IPS-NIHi7 (cell line): ENCODE results near the gene NELL2.

Experiments used
- DNase-seq: peaks from one replicate; pipeline ENCODE4 v3.0.0; 2012; ENCODE audit warnings: mixed read lengths; ENCODE audit errors: extremely low spot score

Gene NELL2

DNA sequence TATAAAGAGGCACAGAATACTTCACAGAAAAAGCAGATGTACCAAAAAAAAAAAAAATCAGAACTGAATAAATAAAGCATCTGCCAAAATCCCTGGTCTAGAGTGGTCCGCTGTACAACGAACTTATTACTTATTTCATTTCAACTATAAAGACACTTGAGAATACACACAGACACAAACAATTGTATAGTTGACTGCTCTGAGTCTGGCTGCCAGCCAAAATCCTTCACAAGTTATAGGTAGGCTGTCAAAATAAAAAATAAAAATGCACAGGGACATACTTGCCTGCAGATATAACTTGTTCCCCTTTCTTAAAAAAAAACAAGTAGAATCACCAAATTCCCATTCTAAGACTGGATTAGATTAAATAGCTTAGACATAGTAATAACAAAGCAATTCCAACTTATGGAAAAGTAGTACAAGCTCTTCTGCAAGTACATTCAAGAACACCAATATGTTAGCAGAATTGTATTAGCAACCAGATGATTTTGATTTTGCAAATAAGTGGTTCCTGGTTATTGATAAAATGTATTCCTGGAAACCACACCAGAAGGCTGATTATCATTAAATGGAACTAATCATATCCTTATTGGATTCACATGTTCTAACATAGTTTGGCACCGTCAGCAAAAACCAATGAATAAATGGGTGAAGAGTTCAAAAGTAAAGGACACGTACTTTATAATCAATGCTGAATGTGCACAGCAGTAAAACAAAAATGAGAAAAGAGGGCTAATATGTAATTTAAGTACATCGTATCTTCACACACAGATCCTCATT is 248.5 kb downstream of the NELL2 start:
- no peak for DNase-seq

DNA sequence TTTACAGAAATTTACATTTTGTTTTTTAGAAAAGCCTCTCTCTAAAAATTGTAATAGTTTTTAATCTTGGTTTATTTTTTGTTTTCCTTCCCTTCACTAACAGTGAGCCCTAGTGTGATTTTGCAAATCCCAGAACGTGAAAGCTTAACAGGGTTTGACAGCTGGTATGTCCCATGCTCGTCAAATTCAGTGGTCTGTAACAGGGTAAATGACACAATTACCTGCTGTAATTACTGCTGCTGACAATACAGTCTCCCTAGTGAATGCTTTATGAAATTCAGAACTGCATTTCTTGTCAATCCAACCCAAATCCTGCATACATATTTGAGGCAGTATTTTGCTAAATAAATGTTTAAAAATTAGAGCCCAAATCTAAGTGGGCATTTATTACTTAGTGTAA is 249.2 kb downstream of the NELL2 start:
- no peak for DNase-seq

DNA sequence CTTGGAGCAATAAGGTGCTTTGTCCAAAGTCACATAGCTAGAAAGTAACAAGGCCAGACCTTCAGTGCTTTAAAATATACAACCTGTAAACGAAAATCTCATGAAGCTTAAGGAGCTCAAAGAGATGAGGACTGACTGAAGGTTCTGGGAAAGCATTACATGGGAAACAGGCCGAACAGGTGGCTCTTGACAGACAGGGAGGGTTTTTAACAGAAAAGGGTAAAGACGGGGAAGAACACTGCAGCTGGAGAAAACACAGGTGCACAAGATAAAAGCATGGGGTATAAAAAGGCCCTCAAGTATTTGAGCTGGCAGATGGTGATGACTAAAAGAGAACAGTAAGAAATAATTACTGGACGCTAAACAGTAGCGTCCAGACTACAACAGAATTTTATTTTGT is 257.2 kb downstream of the NELL2 start:
- DNase-seq = no peak

DNA sequence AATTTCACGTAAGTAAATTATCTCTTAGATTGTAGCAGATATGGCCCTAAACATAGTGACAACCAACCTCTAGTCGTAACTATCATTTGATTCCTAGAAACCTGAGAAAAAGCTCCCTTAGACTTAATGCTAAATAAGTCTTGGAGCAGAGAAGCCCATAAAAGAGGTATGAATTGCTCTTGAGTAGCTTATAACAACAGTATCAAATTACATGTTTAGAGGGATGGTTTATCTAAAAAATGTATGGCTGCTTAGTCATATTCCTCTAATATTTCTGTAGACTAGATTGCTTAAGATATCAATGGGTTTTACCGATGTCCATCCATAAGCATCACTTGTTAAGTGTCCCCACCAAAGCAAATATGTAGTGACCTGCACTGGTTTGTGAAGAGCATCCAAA is 259.7 kb downstream of the NELL2 start:
- no peak for DNase-seq

DNA sequence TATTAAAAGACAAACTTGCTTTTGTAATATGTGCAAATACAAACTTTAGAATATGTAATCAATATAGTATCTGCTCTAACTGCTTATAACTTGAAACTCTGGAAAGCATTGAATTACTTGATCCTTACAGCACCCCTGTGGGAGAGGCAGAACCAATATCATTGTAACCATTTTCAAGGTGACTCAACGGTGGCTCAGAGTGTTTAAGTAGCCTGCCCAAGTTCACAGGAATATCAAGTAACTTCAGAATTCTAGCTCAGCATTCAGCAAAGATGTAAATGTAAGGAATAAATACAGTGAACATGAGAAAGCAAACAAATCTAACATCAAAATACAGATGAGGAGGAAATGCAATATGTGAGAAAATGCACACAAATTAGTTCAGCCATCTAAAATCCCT is 264.6 kb downstream of the NELL2 start:
- DNase-seq = no peak

DNA sequence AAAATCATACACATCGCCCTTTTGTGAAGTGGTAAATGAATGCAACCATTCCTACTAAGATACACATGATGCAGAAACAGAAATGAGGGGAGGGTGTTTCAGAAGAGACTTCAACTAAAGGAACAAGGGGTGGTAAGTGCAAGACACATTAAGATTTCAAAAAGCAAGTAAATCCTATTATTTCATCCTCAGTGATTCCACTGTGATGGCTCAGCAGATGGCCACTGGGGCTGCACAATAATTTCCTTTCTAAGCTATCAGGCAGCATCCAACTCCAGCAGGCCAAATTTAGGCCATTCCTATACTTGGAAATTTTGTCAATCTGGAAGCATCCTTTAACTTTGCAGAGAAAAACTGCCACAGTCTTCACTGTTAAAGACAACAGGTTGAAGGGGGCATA is 272.4 kb downstream of the NELL2 start:
- no peak for DNase-seq

DNA sequence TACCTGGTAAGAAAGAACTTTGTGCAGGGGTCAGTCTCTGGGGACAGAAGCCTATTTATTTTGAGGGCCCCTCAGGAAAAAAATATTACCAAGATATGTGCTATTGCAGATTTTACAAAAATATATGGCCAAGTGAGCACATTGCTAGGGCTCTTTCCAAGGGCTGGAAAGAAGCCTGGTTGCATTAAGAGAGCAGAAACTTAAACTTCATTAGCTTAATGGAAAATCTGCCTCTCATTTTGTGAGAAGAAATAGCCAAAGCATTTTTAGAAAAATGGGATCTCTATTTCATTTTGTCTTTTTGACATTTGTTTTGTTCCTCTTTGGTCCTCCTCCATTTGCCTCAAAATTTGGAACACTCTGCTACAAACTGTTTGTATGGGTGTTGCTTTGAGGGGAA is 283.5 kb downstream of the NELL2 start:
- no peak for DNase-seq

DNA sequence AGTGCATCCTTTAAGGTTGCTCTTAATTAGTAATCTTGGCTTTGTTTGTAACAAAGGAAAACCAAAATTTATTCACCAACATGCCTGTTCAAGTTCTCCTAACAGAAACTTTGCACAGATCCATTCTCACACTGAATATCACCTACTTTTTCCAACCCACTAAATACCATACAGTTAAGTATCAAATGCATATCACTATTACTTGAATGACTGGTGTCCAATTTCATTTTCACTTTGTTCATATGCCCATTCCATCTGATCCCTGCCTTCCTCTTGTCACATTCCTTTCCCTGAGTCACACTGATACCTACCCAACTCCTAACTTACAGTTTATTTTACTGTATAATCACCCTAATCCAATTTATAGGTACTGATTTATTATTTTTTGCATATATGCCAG is 286.4 kb downstream of the NELL2 start:
- DNase-seq = no peak

DNA sequence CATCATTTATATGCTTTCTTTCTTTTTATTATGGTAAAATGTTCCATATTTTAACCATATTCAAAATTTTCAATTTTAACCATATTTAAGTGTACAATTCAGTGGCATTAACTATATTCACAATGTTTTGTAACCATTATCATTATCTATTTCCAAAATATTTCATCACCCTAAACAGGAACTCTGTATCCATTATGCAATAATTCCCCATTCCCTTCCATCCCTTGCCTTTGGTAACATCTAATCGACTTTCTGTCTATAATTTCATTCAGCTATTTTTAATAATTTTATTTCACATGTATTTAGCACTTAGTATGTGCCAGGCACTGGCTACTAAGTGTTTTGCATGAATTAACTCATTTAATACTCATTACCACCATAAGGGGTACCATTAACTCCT is 287.5 kb downstream of the NELL2 start:
- no peak for DNase-seq

DNA sequence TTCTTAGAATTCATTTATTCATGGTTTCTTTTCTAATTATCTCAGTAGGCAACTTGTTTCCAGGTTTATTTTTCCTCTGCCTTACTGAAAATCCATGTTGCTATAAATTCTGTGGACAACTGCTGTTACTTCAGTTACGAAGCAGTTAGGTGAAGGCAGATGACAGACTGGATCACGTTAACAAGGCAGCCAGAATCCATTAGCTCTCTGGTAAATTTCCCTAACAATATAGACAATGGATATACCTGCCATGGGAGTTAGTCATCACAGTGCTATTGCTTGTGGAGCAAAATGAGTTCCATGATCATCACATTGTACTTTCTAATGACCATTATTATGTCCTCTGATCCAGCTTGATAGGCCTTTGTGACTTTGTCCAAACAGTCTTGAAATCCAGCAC is 291.5 kb downstream of the NELL2 start:
- peak; percentile 45 for DNase-seq

DNA sequence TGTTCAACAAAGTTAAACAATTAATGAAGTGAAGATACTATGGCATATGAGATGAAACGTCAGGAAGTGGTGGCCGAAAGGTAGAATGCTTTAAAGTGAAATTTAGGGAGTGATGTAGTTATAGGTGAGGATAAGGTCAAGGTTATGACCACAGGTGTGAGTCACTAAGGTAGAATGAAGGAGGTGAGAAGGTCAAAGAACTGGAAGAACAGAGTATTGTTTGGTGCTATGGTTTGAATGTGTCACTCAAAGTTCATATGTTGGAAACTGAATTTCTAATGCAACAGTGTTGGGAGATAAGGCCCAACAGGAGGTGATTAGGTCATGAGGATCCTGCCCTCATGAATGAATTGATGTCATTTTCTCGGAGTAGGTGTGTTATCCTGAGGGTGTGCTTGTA is 293.6 kb downstream of the NELL2 start:
- no peak for DNase-seq

DNA sequence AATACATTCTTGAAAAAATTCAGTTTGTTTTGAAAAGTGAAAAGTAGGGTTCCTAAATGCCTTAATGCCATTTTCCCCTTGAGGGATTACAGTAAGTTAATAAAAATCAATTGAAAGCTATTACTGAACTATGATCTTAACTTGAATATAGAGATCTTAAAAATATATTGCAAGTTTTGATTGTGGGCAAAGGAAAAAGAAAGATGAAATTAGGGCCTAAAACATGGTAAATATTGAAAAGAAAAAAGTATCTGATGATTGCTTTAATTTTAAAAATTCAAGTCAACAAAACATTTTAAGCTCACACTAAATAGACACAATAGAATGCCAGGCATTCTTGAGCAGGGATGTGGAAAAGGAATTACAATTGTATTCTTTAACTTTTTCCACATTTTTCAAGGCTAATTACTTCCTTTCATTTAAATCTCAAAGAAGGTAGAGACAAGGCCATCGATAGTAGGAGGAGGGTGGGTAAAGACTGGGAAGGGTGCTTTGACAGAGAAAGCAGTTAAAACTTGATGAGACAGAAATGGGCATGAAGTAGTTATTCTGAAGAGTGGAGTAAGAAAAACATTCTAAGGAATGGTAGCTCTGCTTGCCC is 294.4 kb downstream of the NELL2 start:
- peak; percentile 36 for DNase-seq

DNA sequence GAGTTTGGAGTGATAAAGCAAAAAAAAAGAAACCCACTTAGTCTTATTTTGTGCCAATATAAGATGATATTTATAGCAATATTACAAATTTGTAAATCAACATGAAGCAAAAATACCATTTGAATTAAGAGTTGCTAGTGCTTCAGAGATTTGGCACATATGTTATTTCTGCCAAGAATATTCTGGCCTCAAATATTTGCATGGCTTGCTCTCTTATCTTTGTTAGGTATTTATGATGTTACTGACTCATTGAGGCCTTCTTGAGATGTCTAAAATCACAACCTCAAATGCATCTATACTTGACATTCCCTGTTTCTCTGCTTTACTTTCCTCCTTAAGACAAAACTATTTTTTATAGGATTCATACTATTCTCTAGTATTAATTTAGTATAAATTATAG is 301.5 kb downstream of the NELL2 start:
- DNase-seq = no peak

DNA sequence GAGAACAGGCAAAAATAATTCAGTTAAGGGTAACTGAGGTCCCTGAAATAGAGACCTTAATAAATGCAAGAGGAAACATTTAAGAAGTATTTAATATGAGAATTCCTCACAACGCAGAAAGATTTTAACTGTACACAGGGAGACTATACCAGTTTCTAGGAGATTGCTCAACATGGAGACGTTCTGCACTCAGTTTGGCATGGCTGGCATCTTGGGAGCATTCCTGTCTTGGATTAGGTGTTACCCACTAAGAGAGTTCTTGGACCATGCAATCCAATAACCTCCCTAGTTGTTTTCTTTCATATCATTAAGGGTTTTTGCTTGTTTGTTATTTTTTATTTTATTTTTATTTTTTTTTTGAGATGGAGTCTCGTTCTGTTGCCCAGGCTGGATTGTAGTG is 302.4 kb downstream of the NELL2 start:
- DNase-seq = no peak

DNA sequence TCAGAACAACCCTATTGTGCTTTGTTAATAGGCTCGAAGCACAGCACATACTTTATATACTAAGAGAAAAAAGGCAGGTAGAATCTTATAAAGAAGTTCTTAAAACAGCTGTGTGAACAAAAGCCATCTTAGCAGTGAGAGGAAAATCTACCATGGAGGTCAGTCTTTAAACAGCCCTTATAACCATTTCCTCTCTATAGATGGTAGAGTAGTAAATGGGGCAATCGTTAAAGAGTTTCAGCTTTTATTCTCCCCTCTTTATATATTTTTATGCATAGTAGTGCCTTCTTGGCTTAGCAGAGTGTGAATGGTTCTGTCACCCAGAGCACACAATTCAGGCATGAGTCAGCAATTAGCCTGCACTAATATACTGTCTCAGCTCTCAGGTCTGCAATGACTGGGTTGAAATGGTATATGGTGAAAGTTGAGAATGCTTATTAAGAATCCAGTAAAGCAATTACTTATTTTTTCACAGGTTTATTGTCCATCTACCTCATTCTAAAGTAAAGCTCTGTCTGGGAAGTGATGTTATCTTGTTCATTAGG is 305.0 kb downstream of the NELL2 start:
- no peak for DNase-seq

DNA sequence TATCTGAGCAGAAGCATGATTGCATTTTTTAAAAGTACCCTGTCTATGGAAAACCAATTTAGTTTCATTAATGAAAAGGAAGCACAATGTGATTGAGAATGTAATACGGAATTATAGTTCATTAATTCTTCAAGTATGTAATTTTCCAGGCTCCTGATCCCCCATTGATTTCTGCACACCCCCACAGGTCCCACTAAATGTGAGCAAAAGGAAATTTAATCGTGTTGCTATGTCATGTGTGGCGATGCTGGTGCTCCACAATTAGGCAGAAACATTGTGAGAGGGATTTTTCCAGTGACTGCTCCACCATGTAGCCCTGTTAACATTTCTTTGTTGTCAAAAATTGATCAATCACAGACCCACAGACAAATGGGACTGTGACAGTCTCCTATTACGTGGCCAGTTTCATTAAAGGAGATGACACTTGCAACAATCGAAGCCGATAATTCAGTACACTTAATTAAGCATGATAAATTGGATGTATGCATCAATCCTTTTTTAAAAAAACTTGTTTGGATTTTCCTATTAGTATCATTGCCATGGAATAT is 306.0 kb downstream of the NELL2 start:
- DNase-seq = no peak

DNA sequence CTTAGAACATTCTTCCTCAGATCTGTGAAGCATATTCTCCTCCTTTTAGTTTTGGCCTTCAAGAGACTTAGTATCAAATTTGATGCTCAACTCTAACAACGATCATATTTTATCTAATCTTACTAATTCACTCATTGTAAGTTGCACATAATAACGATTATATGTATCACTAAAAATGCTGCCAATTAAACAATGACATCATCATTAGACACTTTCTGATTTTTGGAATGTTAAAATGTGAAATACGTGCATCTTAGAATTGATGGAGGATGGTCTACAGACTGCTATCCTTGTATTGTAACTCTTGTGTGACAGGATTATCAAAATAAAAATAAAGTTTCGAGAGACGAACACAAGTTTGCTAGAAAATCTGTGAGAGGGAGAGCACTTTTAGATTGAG is 311.0 kb downstream of the NELL2 start:
- DNase-seq = no peak

DNA sequence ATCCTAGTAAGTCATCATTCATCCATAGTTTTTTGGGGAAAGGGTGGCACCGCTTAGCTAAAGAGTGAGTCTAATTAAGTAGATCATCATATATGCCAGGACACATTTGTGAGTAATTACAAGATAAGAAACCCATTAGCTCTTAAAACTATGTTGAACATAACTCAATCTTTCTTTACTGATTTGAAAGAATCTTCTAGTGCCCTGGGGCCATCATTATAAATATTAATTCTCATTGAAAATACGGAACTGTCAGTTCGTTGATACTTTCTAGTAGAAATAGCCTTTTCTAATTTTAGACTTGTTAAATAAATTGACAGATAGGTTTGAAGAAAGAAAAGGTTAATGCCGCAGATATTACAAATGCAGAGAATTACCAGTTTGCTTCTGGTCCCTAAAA is 312.6 kb downstream of the NELL2 start:
- DNase-seq = no peak

DNA sequence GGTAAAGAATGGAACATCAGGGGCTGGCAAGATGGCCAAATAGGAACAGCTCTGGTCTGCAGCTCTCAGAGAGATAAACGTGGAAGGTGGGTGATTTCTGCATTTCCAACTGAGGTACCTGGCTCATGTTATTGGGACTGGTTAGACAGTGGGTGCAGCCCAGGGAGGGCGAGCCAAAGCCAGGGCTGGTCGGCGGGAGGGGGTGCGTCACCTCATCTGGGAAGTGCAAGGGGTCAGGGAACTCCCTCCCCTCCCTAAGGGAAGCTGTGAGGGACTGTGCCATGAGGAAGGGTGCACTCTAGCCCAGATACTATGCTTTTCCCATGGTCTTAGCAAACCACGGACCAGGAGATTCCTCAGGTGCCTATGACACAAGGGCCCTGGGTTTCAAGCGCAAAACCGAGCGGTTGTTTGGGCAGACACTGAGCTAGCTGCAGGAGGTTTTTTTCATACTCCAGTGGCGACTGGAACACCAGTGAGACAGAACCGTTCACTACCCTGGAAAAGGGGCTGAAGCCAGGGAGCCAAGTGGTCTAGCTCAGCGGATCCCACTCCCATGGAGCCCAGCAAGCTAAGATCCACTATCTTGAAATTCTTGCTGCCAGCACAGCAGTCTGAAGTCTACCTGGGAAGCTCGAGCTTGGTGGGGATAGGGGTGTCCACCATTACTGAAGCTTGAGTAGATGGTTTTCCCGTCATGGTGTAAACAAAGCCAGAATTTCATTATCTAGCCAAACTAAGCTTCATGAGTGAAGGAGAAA is 317.6 kb downstream of the NELL2 start:
- no peak for DNase-seq

DNA sequence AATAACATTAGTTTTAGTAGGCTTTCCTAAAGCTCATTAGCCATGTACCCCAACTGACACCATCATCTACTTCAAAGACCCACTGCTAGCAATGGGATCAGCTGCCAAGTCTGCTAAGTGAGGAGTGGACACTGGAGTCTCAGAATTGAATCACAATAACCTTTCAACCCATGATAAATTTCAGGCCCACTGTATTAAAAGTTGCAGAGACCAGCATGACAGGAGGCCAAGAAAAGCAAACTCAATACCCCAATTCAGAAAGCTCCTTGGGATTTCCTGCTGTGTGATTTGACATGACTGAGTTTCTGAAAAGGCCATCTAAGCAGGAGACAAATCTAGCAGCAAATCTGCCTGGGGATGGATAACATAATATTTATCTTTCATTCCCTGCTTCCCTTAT is 320.7 kb downstream of the NELL2 start:
- DNase-seq = no peak

DNA sequence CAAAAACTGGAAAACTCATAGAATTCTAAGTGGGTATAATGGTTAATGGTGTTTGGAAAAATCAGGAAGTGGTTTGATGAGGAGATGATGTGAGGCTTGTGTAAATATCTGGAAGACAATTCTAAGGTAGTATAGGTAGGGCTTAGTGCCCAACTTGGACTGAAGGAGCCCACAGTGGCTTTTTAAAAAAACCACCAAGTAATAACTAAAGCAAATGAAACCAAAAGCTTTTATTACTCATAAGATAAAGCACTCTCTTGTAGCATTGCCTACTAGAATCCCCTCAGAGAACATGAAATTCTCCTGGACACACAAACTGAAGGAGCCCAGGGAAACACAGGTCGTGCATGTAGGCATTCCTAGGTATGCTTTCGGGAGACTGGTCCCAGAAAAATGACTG is 324.5 kb downstream of the NELL2 start:
- no peak for DNase-seq

DNA sequence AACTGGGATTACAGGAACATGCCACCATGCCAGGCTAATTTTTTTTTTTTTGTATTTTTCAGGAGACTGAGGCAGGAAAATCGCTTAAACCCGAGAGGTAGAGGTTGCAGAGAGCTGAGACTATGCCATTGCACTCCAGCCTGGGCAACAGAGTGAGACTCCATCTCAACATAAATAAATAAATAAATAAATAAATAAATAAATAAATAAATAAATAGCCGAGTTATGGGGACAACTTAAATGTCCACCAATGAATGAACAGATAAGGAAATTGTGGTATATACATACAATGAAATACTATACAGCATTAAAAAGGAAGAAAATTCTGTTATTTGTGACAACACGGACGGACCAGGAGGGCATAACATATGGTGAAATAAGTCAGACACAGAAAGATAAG is 325.7 kb downstream of the NELL2 start:
- no peak for DNase-seq

DNA sequence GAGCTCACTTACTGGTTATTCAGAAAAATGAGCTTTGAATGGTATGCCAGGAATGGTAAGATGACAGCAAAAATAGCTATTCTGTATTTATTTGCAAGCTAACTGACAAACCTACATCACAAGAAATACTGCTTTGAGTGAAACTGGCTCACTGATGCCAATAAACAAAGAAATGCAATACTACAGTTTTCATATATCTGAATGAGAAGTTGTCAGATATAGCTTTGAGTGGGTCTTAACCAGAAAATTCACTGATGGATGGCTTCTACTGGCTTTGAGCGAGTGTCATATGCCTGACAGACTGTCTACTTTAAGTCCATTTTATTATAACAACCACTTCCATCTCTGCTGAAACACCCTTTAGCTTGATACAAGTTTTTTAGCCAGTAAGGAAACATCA is 330.1 kb downstream of the NELL2 start:
- DNase-seq = no peak
